GM19238 (cell line): ENCODE measurements around the gene MED12L.

Experiments
- DNase-seq: peaks from one replicate; pipeline ENCODE4 v3.0.0; 2011; ENCODE audit warnings: low spot score; ENCODE audit not compliant: insufficient read length

MED12L gene

DNA sequence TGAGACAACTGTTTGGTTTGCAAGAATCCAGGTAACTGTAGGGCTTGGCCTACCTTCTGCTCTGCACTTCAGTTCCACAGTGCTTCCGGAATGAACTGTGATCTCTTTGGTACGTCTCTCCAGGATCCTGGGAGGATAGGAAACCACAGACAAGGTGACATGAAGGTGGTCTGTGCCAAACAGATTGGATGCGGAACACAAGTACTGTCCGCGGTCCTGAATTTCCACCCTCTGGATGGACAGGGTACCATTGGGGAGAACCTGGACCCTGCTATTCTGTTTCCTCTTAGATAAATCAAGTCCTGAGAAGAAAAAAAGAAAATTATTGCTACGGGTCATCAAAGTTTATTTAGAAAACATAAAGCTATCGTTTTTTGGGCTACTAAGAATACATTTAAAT, 358.1 kb downstream of the MED12L start:
- no peak for DNase-seq

DNA sequence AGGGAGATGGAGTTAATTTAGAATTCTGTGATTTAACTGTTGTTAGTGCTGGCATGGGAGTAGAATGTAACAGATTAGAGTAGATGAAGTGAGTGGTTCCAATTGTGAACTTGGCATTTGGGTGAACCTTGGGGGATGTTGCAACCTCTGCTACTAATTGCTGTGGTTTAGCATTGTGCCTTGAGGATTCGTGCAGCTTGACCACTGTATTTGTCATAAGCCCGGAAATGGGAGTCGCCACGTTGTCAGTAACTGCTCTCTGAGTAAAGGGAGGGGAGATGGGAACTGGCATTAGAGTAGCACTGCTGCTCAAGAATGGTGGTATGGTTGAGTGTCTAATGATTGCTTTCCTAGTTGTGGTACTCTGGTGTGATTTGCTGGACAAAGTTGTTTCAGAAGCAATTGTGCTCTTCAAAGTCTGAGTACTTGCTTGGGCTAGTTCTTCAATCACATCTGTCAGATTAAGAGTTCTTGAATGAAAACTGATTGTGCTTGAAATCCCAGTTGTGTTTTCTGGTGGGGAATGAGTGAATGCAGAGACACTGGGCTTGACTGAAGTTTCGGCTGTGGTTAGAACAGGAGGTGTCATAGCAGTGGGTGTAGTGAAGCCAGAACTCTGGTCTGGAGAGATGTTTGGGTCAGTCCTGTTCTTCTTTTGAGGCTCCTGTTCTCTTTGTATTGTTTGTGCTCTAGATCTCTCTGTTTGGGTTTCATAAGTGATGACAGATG, 360.0 kb downstream of the MED12L start:
- no peak for DNase-seq

DNA sequence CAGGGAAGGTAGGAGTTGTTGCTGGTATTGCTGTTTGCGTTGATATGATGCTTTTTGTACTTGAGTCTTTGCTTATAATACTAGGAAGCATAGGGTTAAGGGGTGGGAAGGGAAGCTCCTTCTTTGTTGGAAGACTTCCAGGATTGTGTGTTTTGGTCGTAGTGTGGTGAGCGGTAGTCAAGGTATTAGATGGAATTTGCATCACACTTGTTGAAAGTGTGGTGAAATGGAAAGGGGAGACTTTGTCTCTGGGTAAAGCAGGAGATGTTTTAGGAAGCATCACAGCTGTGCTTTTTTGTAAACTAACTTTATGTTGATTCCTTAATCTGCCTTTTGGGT, 360.5 kb downstream of the MED12L start:
- no peak for DNase-seq

DNA sequence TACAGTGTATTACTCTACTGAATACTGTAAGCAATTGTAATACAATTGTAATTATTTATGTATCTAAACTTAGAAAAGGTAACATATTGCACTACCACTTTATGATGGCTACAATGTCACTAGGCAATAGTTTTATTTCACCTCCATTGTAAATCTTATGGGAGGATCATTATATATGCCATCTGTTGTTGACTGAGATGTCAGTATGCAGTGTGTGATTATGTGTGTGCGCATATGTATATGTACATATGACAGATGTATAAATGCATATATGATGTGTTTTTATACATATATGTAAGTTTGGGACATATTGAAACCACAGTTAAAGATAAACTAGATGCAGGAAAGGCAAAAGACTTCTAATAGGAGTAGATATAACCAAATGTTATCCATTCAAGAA, 366.9 kb downstream of the MED12L start:
- no peak for DNase-seq

DNA sequence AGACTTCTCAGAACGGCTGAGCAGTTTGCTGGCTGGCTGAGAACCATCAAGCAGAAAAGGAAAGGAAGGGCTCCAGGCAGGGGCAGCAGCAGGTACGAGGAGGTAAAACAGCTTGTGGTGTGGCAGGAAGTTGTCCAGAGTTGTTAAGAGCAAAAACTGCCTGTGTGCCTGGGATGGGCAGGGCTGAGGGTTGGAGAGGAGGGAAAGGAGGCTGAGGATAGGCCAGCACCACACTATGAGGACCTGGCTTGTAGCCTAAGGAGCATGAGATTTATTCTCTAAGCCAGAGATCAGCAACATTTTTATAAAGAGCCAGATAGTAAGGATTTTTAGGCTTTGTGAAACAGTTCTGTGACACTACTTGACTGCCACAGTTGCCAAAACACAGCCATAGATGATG, 367.4 kb downstream of the MED12L start:
- DNase-seq, result no peak

DNA sequence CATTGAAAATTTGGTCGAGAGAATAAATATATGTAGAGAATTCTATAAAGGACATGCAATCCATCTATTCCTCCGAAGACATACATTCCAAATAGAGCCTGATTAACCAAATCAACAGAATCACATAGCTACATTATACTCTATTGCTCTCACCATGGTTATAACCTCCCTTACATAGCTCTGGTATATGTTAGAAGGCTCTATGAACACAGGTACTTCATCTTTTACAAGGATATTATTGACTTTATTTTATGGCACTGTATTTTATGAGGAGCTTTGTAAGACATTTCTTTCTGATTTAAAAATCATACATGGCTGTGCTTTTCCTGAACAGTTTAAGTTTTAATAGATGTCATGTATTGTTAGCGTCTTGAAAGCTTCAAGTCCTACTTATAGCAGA, 370.6 kb downstream of the MED12L start:
- DNase-seq, result no peak

DNA sequence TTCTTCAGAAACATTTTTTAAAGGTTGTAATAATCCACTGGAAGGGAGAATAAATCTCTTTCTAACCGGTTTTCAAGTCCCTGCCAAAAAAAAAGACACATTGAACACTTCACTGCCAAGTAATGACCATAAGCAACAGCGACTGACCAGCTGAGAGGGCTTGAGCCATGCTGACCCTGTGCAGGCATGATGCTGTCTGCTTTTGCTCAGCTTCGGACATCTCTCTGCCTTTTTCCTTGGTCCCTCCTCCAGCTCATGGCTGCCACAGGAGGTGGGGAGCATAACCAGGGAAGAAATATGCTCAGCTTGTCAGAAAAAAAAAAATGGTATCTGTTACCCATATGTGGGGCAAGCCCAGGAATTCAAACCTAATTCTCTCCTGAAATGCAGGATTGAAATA, 373.9 kb downstream of the MED12L start:
- DNase-seq, result no peak

DNA sequence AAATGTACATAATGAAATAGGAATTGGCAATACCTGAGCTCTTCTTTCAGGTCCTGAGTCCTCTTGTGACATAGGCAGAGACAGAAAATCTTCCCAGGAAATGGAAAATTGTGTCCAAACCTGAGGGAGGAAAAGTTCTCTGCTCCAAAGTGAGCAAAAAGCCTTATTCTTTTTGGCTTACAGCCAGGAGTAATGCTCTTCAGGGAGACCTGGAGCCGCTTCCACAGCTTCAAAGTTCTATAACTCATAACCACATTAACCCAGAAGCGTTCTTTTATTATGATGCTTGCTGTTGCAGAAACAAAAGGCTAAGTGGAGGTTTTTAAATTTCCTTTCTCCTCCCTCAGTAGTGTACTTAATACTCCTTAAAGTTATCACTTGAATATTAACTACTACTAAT, 374.8 kb downstream of the MED12L start:
- DNase-seq, result no peak

DNA sequence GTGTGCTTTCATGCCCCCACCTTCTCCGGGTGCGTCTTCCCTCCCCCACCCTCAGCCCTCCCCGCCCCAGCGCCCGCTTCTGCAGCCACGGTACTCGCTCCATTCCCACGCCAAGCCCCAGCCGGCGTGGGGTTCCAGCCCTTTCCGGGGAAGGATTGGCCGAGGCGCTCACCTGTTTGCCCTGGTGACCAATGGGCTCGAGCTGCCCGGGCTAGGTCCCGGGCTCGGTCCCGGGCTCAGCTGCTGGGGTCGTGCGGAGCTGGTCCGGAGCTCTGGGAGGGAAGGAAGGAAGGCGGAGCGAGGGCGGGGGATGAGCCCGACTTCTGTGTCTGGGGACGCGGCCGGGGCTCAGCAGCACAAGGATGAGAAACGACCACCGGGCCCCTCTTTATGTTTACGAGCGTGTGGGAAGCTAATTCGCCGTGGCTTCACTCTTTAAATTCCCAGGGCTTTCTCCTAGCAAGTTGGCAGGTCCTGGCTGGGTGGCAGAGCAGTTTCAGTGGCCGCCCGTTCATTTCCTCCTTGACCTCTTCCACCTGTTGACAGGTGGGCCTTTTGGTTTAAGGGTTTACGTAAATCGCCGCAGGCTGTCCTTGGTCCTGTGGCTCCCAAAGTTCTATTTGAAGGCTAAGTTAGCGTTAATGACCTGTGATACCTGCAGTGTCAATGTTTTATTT, 375.4 kb downstream of the MED12L start, which contains the start of gene IGSF10:
IGSF10 (minus strand) TSS at position 288 of the 677 bp plus-strand sequence. CDS start 2,352 bp downstream, outside the sequence.
- no peak for DNase-seq

DNA sequence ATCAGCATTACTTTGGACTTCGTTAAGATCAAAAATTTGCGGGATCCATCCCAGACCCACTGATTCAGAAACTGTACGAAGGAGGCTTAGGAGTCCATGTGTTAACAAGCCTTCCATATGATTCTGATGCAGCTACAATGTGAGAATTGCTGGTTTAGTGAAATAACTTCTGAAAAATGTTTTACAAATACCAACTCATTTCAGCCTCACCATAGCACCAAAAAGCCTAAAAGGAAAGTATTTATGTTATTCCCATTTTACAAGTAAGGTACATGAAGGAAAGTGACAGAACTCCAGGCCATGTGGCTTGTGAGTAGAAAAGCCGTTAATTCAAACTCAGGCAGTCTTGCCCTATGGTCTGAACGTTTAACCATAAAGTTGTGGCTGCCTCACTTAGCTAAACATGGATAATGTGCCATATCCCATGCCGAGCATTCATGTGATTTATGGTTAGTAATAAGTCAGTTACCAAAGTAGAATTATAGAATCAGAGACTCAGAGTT, 376.9 kb downstream of the MED12L start:
- no peak for DNase-seq

DNA sequence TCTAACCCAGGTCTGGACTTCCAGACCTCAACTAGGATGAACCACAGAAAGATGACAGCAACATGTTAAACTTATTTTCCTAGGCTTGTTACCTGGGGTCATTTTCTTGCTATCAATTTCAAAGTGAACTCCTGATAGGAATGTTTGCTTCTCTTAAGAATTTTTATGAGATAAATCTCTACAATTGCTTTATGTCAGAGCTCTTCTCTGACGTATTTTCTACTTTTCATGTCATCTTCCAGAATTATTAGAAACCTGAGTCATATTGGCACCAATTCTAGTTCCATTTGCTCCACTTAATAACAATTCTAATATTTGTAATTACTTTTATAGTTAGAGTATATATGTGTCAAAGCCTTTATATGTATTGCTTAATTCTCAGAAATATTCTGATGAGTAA, 377.5 kb downstream of the MED12L start:
- no peak for DNase-seq

DNA sequence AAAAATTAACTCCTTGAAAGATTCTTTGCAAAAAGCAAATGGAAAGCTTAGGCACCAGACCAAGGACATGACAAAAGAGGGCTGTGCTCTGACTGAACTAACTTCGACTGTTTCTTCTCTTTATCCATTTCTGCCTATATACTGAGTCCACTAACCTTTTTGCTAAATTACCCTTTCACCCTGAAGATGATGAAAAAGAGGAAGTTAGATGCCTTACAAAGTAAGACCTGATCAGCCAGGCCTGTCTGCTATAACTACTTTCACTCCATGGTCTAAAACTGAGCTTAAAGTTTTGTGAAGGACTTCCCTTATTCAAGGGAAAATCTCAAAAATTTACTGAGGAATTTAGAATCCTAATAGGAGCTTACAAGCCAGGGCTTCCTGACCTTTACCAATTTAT, 381.6 kb downstream of the MED12L start:
- DNase-seq, result no peak

DNA sequence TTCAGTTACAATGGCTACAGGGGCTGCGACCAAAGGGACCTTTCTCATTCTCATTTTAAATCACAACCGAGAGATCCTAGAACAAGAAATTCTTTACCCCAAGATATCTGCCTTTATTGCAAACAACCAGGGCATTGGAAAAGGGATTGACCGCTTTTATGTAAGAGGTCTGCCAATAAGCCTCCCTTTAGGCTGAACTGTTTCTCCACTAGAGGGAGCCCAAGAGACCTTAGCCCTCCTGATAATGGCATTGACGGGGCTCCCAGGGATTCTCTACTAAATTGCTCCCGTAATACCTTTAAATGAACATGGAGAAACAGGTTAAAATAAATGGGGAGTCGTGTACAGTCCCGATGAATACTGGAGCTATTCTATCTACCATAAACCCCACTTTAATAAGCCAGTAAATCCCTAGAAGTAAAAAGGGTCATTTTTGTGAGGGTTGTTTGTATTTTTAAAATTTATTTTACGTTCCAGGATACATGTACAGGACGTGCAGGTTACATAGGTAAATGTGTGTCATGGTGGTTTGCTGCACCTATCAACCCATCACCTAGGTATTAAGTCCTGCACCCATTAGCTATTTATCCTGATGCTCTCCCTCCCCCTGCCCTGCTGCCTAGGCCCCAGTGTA, 382.9 kb downstream of the MED12L start:
- peak; percentile 16 for DNase-seq

DNA sequence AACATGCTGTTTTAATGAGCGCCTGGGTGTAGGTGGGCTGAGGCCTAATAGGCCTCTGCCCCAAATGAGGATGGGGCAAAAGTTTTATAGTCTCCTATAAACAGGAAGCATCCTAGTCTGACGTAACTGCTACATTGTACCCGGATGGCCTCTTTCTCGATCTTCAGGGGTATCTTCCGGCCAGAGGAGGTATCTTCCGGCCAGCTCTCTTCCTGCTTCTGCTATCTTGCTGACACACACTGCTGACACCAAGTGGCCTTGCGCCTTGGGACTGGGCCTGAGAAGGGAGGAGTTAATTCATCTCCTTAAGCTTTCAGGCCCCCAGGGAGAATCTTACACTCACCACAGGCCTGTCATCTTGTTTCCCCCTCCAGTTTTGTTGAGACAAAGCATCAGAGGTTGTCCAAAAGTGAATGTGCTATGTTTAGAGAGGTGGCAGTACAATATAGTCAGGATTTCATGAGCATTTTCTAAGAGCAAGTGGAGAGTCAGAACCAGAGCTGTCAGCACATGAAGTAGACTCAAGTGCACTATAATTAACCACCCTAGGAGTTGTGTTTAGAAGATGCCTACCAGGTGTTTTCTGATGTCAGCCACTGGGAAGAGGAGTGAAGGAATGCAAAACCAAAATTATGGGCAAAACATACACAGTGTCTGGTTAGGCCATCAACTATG, 391.0 kb downstream of the MED12L start:
- no peak for DNase-seq

DNA sequence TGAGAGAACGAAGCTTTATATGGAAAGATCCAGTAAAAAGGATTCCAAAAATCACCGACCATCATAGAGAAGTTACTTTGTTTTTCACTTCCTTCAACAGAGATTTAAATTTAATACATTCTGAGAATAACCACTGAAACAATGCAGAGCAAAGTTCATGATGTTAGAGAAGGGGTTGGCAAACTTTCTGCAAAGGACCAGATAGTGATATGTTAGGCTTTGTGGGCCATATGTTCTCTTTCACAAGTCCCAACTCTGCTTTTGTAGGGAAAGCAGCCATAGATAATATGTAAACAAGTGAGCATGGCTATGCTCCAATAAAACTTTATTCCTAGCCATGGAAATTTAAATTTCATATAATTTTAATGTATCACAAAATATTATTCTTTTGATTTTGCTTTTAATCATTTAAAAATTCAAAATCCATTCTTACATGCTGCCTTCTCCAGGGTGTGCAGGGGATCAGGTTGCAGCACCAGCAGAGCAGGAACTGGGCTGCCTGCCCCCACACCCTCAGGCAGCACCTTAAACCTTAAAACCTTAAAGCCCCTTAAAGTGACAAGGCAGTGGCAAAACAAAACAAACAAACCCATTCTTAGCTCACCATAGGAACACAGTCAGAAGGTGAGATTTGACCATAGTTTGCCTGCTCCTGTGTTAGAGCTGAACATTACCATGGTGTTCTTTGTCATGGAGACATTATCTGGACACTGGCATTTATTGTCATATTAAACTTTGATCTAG, 392.3 kb downstream of the MED12L start:
- no peak for DNase-seq

DNA sequence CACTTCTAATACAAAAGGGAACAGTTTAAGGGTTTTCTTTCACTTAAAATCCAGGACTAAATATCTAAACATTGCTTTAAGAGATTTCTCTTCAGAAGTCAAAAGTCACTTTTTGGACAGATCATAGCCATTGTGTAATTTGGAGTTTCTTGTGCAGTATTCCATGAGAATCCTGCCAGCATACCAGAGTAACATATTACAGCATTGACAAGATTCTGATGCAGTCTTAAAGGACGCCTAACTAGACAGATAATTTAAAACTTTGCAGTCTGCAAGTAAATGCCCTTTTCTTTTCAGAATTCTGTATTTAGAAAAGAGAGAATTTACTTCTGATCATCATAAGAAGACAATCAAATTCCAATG, 392.9 kb downstream of the MED12L start:
- no peak for DNase-seq

DNA sequence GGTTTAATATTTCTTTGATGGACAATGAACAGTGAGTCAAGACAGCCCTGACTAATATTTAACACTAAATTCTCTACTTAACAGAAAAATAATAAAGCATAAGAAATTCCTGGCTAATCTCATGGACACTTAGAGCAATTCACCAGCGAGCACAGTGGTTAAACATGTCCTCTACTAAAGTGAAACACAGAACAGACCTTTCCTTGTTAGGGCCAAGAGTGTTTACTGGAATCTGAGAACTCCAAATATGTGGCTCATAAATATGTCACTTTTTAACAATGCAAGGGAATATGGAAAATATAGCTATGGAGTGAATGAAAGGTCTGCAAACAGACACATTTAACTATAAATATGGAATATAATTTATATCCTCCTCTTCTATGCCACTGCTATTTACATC, 394.0 kb downstream of the MED12L start:
- DNase-seq, result no peak

DNA sequence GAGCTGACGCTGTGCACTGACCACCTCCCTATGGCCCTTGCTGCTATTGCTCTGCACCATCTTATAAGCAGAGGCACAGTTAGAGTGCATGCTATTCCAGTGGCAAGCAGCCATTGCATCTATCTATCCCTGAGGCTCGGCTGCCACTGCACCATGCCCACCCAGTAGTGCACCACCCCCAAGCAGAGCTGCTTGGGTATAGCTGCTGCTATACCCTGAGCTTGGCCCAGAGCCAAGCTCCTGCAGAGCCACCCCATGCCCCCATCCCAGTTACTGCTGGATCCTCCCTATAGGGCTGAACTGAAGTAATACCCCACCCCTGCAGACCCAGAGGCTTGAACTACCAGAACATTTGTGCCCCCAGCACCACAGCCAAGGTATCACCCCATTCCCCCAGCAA, 395.0 kb downstream of the MED12L start:
- no peak for DNase-seq

DNA sequence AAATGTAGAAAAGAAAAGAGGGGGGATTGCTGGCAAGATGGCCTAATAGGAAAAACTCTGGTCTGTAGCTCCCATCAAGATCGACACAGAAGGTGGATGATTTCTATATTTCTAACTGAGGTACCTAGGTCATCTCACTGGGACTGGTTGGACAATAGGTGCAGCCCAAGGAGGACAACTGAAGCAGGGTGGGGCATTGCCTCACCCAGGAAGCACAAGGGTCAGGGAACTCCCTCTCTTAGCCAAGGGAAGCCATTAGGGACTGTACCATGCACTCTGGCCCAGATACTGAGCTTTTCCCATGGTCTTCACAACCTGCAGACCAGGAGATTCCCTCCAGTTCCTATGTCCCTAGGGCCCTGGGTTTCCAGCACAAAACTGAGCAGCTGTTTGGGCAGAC, 398.0 kb downstream of the MED12L start:
- no peak for DNase-seq

DNA sequence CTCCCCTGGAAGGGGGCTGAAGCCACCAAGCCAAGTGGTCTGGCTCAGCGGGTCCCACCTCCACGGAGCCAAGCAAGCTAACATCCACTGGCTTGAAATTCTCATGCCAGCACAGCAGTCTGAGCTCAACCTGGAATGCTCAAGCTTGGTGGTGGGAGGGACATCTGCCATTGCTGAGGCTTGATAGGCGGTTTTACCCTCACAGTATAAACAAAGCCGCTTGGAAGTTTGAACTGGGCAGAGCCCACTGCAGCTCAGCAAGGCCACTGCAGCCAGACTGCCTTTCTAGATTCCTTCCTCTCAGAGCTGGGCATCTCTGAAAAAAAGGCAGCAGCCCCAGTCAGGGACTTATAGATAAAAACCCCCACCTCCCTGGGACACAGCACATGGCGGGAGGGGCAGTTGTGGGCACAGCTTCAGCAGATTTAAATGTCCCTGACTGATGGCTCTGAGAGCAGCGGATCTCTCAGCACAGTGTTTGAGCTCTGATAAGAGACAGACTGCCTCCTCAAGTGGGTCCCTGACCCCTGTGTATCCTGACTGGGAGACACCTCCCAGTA, 398.6 kb downstream of the MED12L start:
- no peak for DNase-seq
